Liver (tissue), 9 donors: ENCODE data around the gene TRAPPC12. TPM values are rescaled to one million over a fixed set of nuclear protein-coding genes. Genes with fewer than 3 reads are reported as not detected.

Source experiments
- DNase-seq: peaks from one replicate; pipeline ENCODE4 v3.0.0-alpha.2; 2017; ENCODE audit warnings: low spot score
- H3K27ac ChIP-seq, 2 donors: one replicate each; pipeline ENCODE4 v1.7.0; 2013; ENCODE audit warnings: inconsistent platforms in 2 of 2, low read length in 2 of 2, control low read depth in 1 of 2, low read depth in 1 of 2, mild to moderate bottlenecking in 1 of 2
- H3K27me3 ChIP-seq, 4 donors: one replicate each; pipeline versions ENCODE4 v1.6.1 to v1.7.0; 2013; ENCODE audit warnings: low read length in 3 of 4, inconsistent platforms in 1 of 4, mild to moderate bottlenecking in 1 of 4, moderate library complexity in 1 of 4; ENCODE audit not compliant: control insufficient read depth in 4 of 4, insufficient read depth in 4 of 4
- H3K36me3 ChIP-seq, 4 donors: one replicate each; pipeline versions ENCODE4 v1.6.1 to v1.7.0; 2013; ENCODE audit warnings: low read length in 3 of 4, mild to moderate bottlenecking in 3 of 4, low read depth in 1 of 4, moderate library complexity in 1 of 4; ENCODE audit not compliant: control insufficient read depth in 4 of 4, insufficient read depth in 3 of 4
- H3K4me1 ChIP-seq, 4 donors: one replicate each; pipeline versions ENCODE4 v1.6.1 to v1.7.0; 2013; ENCODE audit warnings: low read length in 3 of 4, mild to moderate bottlenecking in 3 of 4, moderate library complexity in 1 of 4; ENCODE audit not compliant: control insufficient read depth in 4 of 4, insufficient read depth in 4 of 4
- H3K4me3 ChIP-seq, 3 donors: one replicate each; pipeline versions ENCODE4 v1.6.1 to v1.7.0; 2013; ENCODE audit warnings: low read length in 3 of 3, control low read depth in 1 of 3, low read depth in 1 of 3, mild to moderate bottlenecking in 1 of 3
- H3K9ac ChIP-seq, 2 donors: one replicate each; pipeline ENCODE4 v1.7.0; 2013; ENCODE audit warnings: low read length in 2 of 2, mild to moderate bottlenecking in 2 of 2, moderate library complexity in 2 of 2, control low read depth in 1 of 2, low read depth in 1 of 2
- H3K9me3 ChIP-seq, 4 donors: one replicate each; pipeline versions ENCODE4 v1.6.1 to v1.7.0; 2013; ENCODE audit warnings: low read length in 3 of 4; ENCODE audit not compliant: control insufficient read depth in 4 of 4
- EGR1 ChIP-seq, 2 donors: IDR thresholded peaks; 2 replicates each; pipeline ENCODE4 v1.6.1; 2016 to 2018; ENCODE audit warnings: antibody characterized with exemption in 2 of 2, low read depth in 2 of 2
- FOXA2 ChIP-seq: IDR thresholded peaks from 2 replicates; pipeline ENCODE4 v1.6.1; 2016; ENCODE audit warnings: antibody characterized with exemption
- GABPA ChIP-seq, 2 donors: IDR thresholded peaks in 1 of 2; conservative IDR thresholded peaks in 1 of 2; 2 replicates each; pipeline ENCODE4 v1.6.1; 2016; ENCODE audit warnings: antibody characterized with exemption in 2 of 2, mild to moderate bottlenecking in 1 of 2, moderate library complexity in 1 of 2
- RAD21 ChIP-seq, 2 donors: IDR thresholded peaks; 2 replicates each; pipeline ENCODE4 v1.6.1; 2016; ENCODE audit warnings: antibody characterized with exemption in 2 of 2, mild to moderate bottlenecking in 2 of 2
- RXRA ChIP-seq, 2 donors: IDR thresholded peaks; 2 replicates each; pipeline ENCODE4 v1.6.1; 2017 to 2018; ENCODE audit warnings: antibody characterized with exemption in 2 of 2, mild to moderate bottlenecking in 1 of 2
- SP1 ChIP-seq: IDR thresholded peaks from 2 replicates; pipeline ENCODE4 v1.6.1; 2018; ENCODE audit warnings: antibody characterized with exemption, mild to moderate bottlenecking
- TAF1 ChIP-seq: conservative IDR thresholded peaks from 2 replicates; pipeline ENCODE4 v1.6.1; 2016; ENCODE audit warnings: antibody characterized with exemption, mild to moderate bottlenecking
- WGBS: extraction: QIAGEN DNeasy Blood & Tissue Kit; methylation state at CpG from one replicate; pipeline ENCODE4 v1.1.7; 2013; 5-methylcytosine and 5-hydroxymethylcytosine counted together
- polyA plus RNA-seq, 2 donors: library from polyadenylated mRNA; stranded (reverse) in 1 of 2; unstranded in 1 of 2; fragments of 200-250 nt in 1 of 2; fragments of >200 nt in 1 of 2; fragmentation: Nextera tagmentation in 1 of 2; extraction: Ambion mirVana in 1 of 2; gene quantifications; one replicate each; pipeline versions ENCODE4 v1.2.1 to v1.2.3, GENCODE V29; 2013 to 2015
- total RNA-seq, 2 donors: library from RNA; depleted of rRNA; stranded (reverse); fragments of >200 nt; gene quantifications; one replicate each; pipeline ENCODE4 v1.2.3, GENCODE V29; 2014
- TF ChIP-seq, protein P1 (sequence below): IDR thresholded peaks from 2 replicates; pipeline ENCODE4 v1.6.1; 2016; ENCODE audit warnings: antibody characterized with exemption, mild to moderate bottlenecking
- TF ChIP-seq, protein P2 (sequence below): IDR thresholded peaks from 2 replicates; pipeline ENCODE4 v1.6.1; 2016; ENCODE audit warnings: antibody characterized with exemption
- TF ChIP-seq, protein P3 (sequence below): IDR thresholded peaks from 2 replicates; pipeline ENCODE4 v1.6.1; 2016; ENCODE audit warnings: antibody characterized with exemption
- donor health status: healthy.
- donor health status: healthy.
- donor health status: healthy.
- donor health status: healthy.
- donor health status: healthy.

TRAPPC12 gene
- total and polyA plus RNA-seq, 4 donors = 30.2 to 60.9 (median 39.7) TPM

DNA sequence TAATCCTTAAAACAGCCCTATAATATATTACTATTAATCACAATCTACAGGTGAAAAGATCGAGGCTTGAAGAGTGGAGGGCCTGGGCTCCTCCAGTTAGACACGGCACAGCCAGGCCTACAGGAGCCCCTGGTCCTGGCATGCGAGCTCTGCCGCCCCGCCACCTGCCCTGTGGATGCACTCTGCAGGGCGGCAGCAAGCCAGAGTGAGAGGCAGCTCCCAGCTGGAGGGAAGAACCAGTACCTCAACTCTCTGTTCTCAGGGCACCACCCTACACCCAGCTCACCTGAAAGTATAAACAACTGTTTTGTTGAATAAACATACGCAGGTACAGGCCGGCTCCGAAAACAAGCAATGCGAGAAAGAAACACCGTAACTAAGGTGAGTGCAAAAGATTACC, 36.5 kb upstream of the TRAPPC12 start:
- no peak overlapping the region for H3K9ac ChIP-seq
- TF ChIP-seq RXRA (IDR thresholded peaks at IDR 0.05) (no peak), TAF1 (no peak), SP1 (no peak), RAD21 (IDR thresholded peaks at IDR 0.05) (no peak), GABPA (IDR thresholded peaks at IDR 0.05 in 1 of 2, conservative IDR thresholded peaks at IDR 0.05 in 1 of 2) (no peak)
- TF ChIP-seq, protein P1, sequence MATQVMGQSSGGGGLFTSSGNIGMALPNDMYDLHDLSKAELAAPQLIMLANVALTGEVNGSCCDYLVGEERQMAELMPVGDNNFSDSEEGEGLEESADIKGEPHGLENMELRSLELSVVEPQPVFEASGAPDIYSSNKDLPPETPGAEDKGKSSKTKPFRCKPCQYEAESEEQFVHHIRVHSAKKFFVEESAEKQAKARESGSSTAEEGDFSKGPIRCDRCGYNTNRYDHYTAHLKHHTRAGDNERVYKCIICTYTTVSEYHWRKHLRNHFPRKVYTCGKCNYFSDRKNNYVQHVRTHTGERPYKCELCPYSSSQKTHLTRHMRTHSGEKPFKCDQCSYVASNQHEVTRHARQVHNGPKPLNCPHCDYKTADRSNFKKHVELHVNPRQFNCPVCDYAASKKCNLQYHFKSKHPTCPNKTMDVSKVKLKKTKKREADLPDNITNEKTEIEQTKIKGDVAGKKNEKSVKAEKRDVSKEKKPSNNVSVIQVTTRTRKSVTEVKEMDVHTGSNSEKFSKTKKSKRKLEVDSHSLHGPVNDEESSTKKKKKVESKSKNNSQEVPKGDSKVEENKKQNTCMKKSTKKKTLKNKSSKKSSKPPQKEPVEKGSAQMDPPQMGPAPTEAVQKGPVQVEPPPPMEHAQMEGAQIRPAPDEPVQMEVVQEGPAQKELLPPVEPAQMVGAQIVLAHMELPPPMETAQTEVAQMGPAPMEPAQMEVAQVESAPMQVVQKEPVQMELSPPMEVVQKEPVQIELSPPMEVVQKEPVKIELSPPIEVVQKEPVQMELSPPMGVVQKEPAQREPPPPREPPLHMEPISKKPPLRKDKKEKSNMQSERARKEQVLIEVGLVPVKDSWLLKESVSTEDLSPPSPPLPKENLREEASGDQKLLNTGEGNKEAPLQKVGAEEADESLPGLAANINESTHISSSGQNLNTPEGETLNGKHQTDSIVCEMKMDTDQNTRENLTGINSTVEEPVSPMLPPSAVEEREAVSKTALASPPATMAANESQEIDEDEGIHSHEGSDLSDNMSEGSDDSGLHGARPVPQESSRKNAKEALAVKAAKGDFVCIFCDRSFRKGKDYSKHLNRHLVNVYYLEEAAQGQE = no peak
- TF ChIP-seq, protein P2, sequence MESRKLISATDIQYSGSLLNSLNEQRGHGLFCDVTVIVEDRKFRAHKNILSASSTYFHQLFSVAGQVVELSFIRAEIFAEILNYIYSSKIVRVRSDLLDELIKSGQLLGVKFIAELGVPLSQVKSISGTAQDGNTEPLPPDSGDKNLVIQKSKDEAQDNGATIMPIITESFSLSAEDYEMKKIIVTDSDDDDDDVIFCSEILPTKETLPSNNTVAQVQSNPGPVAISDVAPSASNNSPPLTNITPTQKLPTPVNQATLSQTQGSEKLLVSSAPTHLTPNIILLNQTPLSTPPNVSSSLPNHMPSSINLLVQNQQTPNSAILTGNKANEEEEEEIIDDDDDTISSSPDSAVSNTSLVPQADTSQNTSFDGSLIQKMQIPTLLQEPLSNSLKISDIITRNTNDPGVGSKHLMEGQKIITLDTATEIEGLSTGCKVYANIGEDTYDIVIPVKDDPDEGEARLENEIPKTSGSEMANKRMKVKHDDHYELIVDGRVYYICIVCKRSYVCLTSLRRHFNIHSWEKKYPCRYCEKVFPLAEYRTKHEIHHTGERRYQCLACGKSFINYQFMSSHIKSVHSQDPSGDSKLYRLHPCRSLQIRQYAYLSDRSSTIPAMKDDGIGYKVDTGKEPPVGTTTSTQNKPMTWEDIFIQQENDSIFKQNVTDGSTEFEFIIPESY = no peak
- H3K27ac ChIP-seq = no peak overlapping the region
- no peak for DNase-seq
- 97% methylated on average over 11 of the region's 11 CpGs for WGBS
- H3K4me1 ChIP-seq = no peaks in the 10 kb centered on the region
- no peak overlapping the region for H3K4me3 ChIP-seq
- no peaks in the 10 kb centered on the region for H3K27me3 ChIP-seq
- no peaks in the 10 kb centered on the region for H3K9me3 ChIP-seq
- peaks cover 0 to 2% (median under 1%) of the 10 kb centered on the region in 4 donors for H3K36me3 ChIP-seq

DNA sequence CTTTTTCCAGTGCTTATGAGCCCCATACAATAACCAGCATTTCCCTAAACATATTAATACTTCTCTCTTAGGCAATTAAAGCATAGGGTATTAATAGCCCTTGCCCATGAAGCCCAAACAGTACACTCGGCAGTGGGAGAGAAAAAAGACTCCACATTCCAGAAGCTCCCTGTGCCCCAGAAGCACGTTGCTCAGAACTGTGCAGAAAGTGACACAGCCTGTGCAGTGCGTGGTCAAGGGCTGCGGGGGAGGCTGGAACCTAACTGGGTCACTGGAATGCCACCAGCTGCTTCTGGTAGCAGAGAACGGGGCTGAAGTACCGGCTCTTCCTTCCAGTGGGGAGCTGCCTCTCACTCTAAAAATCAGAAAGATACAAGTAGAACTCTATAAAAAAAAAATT, 34.6 kb upstream of the TRAPPC12 start:
- TF ChIP-seq EGR1 (IDR thresholded peaks at IDR 0.05; ENCODE audit: low read depth in 2 of 2) (no peak), RAD21 (IDR thresholded peaks at IDR 0.05) (no peak), GABPA (IDR thresholded peaks at IDR 0.05 in 1 of 2, conservative IDR thresholded peaks at IDR 0.05 in 1 of 2) (no peak), TAF1 (no peak), FOXA2 (no peak), RXRA (IDR thresholded peaks at IDR 0.05) (no peak)
- TF ChIP-seq, protein P1 = no peak
- TF ChIP-seq, protein P3, sequence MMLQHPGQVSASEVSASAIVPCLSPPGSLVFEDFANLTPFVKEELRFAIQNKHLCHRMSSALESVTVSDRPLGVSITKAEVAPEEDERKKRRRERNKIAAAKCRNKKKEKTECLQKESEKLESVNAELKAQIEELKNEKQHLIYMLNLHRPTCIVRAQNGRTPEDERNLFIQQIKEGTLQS = no peak
- TF ChIP-seq, protein P2 = no peak
- peaks cover 0 to 3% (median under 1%) of the 10 kb centered on the region in 4 donors for H3K36me3 ChIP-seq
- H3K27me3 ChIP-seq = no peaks in the 10 kb centered on the region
- H3K4me3 ChIP-seq = no peak overlapping the region
- no peak for DNase-seq
- 95% methylated on average over 6 of the region's 6 CpGs for WGBS
- H3K9ac ChIP-seq = no peak overlapping the region
- no peak overlapping the region for H3K27ac ChIP-seq
- no peaks in the 10 kb centered on the region for H3K9me3 ChIP-seq
- no peaks in the 10 kb centered on the region for H3K4me1 ChIP-seq
